ENCODE data around the gene PPM1G.

DNA sequence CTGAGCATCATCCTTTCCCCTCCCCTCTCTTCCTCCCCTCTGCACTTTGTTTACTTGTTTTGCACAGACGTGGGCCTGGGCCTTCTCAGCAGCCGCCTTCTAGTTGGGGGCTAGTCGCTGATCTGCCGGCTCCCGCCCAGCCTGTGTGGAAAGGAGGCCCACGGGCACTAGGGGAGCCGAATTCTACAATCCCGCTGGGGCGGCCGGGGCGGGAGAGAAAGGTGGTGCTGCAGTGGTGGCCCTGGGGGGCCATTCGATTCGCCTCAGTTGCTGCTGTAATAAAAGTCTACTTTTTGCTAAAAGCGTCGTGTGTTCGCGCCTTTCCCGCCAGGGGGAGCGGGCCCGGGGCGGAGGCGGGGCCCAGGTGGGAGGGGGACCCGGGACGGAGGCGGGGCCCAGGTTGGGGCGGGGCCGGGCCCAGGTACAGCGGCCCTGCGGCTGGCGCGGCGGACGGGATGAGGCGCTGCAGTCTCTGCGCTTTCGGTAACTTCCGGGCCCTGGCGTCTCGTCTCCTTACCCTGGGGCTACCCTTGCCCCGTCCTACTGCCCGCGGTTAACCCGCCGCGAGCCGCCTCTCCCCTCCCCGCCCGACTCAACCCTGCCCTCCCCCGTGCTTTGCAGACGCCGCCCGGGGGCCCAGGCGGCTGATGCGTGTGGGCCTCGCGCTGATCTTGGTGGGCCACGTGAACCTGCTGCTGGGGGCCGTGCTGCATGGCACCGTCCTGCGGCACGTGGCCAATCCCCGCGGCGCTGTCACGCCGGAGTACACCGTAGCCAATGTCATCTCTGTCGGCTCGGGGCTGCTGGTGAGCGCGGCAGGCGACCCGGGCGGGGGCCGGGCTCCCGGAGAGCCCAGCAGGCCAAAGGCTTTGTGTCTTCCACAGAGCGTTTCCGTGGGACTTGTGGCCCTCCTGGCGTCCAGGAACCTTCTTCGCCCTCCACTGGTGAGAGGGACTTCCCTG lies 32.8 kb upstream of the PPM1G start, which contains the start of gene KRTCAP3:
- TF ChIP-seq, protein P1, sequence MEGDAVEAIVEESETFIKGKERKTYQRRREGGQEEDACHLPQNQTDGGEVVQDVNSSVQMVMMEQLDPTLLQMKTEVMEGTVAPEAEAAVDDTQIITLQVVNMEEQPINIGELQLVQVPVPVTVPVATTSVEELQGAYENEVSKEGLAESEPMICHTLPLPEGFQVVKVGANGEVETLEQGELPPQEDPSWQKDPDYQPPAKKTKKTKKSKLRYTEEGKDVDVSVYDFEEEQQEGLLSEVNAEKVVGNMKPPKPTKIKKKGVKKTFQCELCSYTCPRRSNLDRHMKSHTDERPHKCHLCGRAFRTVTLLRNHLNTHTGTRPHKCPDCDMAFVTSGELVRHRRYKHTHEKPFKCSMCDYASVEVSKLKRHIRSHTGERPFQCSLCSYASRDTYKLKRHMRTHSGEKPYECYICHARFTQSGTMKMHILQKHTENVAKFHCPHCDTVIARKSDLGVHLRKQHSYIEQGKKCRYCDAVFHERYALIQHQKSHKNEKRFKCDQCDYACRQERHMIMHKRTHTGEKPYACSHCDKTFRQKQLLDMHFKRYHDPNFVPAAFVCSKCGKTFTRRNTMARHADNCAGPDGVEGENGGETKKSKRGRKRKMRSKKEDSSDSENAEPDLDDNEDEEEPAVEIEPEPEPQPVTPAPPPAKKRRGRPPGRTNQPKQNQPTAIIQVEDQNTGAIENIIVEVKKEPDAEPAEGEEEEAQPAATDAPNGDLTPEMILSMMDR (IDR thresholded peaks at IDR 0.05), result peak in 3 of 4 donors; percentile 20 to 46 (median 38)
- peak; percentile 16 for TF ChIP-seq POLR2A (IDR thresholded peaks at IDR 0.05)
